Stimulated activated CD8-positive, alpha-beta memory T cell treated with anti-CD3 and anti-CD28 coated beads, Interleukin-4, amount 100 ng/mL, for 48 hours (primary cell): ENCODE results near the gene ENTPD8.
A peak's percentile ranks its signal among the peaks of the same experiment; 100 is the strongest.
"Not testable (repeated sequence)": the region's sequence is repeated elsewhere in the genome, so short reads cannot be mapped to it uniquely, and the experiment has no call there.

Experiments used
- DNase-seq: peaks from one replicate; pipeline ENCODE4 v3.0.0-alpha.2; 2020

ENTPD8 gene

GRCh38 chr9:137390553-137391410 is 50.4 kb downstream of the ENTPD8 start:
- DNase-seq, result no peak

- DNase-seq, result no peak
Measured at GRCh38 chr9:137389428-137389746, 51.8 kb downstream of the ENTPD8 start.

GRCh38 chr9:137388589-137389427 is 52.3 kb downstream of the ENTPD8 start:
- no peak for DNase-seq

GRCh38 chr9:137387891-137388560 is 53.1 kb downstream of the ENTPD8 start:
- DNase-seq, result no peak

- peak; percentile 33 for DNase-seq
Measured at GRCh38 chr9:137387114-137387890, 53.9 kb downstream of the ENTPD8 start.

GRCh38 chr9:137386507-137387113 is 54.5 kb downstream of the ENTPD8 start:
- not testable (repeated sequence) for DNase-seq

- no peak for DNase-seq
Measured at GRCh38 chr9:137385061-137385655, 56.0 kb downstream of the ENTPD8 start.
